Glutamatergic neuron (in vitro differentiated cells): ENCODE data around the gene CTBP1. TPM values are rescaled to one million over a fixed set of nuclear protein-coding genes. Genes with fewer than 3 reads are reported as not detected.

Source experiments
- DNase-seq: peaks from one replicate; pipeline ENCODE4 v3.0.0; 2022
- H3K27ac Mint-ChIP-seq: one replicate; pipeline ENCODE4 v1.8.0; 2020; ENCODE audit warnings: mild to moderate bottlenecking, mixed read lengths, inconsistent platforms; ENCODE audit not compliant: unreplicated experiment
- H3K27me3 Mint-ChIP-seq: one replicate; pipeline ENCODE4 v1.8.0; 2020; ENCODE audit warnings: mild to moderate bottlenecking, moderate library complexity, mixed read lengths, inconsistent platforms; ENCODE audit not compliant: unreplicated experiment
- H3K36me3 Mint-ChIP-seq: one replicate; pipeline ENCODE4 v1.8.0; 2020; ENCODE audit warnings: mild to moderate bottlenecking, mixed read lengths, inconsistent platforms; ENCODE audit not compliant: unreplicated experiment
- H3K4me1 Mint-ChIP-seq: one replicate; pipeline ENCODE4 v1.8.0; 2020; ENCODE audit warnings: mild to moderate bottlenecking, low read depth, mixed read lengths, inconsistent platforms; ENCODE audit not compliant: unreplicated experiment
- H3K4me3 Mint-ChIP-seq: one replicate; pipeline ENCODE4 v1.8.0; 2020; ENCODE audit warnings: mild to moderate bottlenecking, mixed read lengths, inconsistent platforms; ENCODE audit not compliant: unreplicated experiment
- H3K9me3 Mint-ChIP-seq: one replicate; pipeline ENCODE4 v1.8.0; 2020; ENCODE audit warnings: mild to moderate bottlenecking, moderate library complexity, mixed read lengths, inconsistent platforms; ENCODE audit not compliant: unreplicated experiment
- CTCF ChIP-seq: fragments of 200-600 bp; sonication (generic); IDR thresholded peaks from one replicate; pipeline ENCODE4 v1.5.0; 2021; ENCODE audit not compliant: partially characterized antibody, unreplicated experiment
- total RNA-seq: library from RNA; stranded (reverse); fragmentation: NEBNext Ultra II Directional; extraction: Animal tissue kit (Norgen Biotek cat#: 25700); gene quantifications from one replicate; pipeline ENCODE4 v1.2.1, GENCODE V29; 2021; ENCODE audit not compliant: unreplicated experiment

Gene CTBP1
- total RNA-seq, 1 donor from 2014 or later = 302 TPM

- no peak for TF ChIP-seq CTCF
- no peak for DNase-seq
- Mint-ChIP-seq H3K27ac (no peak overlapping the region), H3K9me3 (peaks cover 10% of the 10 kb centered on the region), H3K4me3 (no peak overlapping the region), H3K36me3 (peaks cover 3% of the 10 kb centered on the region), H3K4me1 (peaks cover 4% of the 10 kb centered on the region), H3K27me3 (peaks cover 9% of the 10 kb centered on the region)
Measured at GRCh38 chr4:1234811-1235292, 14.1 kb downstream of the CTBP1 start.

GRCh38 chr4:1234309-1234695 is 14.6 kb downstream of the CTBP1 start:
- Mint-ChIP-seq H3K9me3 (peaks cover 7% of the 10 kb centered on the region), H3K36me3 (no peaks in the 10 kb centered on the region), H3K4me3 (no peak overlapping the region), H3K27me3 (peaks cover 7% of the 10 kb centered on the region), H3K4me1 (peaks cover 4% of the 10 kb centered on the region), H3K27ac (no peak overlapping the region)
- no peak for DNase-seq
- TF ChIP-seq CTCF = no peak

- DNase-seq = no peak
- H3K36me3 Mint-ChIP-seq = no peaks in the 10 kb centered on the region
- TF ChIP-seq CTCF = no peak
- peak overlapping the region; percentile 59 for H3K27ac Mint-ChIP-seq
- peaks cover 7% of the 10 kb centered on the region for H3K9me3 Mint-ChIP-seq
- no peak overlapping the region for H3K4me3 Mint-ChIP-seq
- H3K4me1 Mint-ChIP-seq = peaks cover 2% of the 10 kb centered on the region
- H3K27me3 Mint-ChIP-seq = peaks cover 7% of the 10 kb centered on the region
Measured at GRCh38 chr4:1233641-1234308, 15.2 kb downstream of the CTBP1 start.

DNA sequence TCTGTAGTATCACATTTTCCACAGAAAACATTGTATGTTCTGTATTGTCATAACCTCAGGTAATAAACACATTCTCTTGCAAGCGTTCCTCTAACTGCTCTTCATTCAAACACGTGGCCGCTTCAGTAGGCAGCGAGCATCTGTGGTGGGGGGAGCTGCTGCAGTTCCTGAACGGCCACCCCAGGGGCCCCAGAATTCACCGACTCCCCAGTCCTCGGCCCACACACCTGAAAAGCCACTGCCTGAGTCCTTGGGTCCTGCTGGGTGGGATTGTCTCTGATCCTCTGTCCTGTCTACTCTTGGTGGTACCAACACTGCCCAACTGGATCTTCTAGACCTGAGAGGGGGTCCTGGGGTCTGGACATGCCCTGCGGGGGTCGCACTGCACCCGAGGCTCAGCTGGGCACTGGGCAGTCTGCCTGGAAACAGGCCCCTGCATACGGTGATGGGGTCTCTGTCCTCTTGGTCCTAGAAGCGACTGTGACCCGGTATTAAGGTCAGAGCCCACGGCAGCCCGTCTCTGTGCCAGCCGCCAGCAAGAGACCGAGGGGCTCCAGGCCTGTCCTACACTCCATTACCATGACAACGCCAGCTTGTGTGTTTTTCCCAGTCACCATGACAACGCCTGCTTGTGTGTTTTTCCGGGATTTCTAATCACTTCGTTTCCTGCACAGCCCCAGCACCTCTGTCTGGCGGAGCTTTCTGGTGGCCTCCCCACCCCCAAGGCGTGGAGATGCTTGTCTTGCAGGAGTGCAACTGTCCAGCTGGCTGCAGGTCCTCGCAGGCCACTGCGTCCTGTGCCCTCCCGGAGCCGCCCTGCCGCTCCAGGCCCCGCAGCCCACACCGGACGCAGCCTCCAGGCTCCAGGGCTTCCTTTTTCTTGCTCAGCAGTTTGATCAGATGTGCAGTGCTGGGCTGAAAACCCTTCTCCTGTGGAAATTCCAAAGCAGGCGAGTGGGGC is 16.0 kb downstream of the CTBP1 start:
- Mint-ChIP-seq H3K27me3 (peaks cover 7% of the 10 kb centered on the region), H3K27ac (no peak overlapping the region), H3K36me3 (no peaks in the 10 kb centered on the region), H3K4me3 (no peak overlapping the region), H3K4me1 (peaks cover 2% of the 10 kb centered on the region), H3K9me3 (peaks cover 4% of the 10 kb centered on the region)
- DNase-seq = no peak
- TF ChIP-seq CTCF = no peak
